ENCODE measurements around the gene CYP8B1. TPM values are rescaled to one million over a fixed set of nuclear protein-coding genes. Genes with fewer than 3 reads are reported as not detected.

CYP8B1 gene
- total RNA-seq, 1 donor = not detected

DNA sequence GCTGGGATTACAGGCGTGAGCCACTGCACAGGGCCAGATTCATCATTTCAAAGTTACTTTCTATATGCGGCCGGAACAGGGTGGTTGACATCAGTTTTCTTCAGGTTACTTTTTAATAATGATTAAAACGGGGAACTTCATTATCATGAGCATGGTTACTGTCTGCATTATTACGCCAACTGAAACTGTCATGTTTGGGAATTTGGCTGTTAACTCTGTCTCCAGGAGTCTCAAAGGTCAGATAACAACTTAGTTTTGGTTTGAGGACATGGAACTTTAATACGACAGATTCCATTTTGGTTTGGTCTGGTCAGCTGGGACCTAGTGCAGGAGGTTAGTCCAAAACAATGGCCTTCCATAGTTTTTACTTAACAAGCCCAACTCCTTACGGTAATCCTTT lies 8.5 kb downstream of the CYP8B1 start:
- Histone ChIP-seq H4K20me1 (ENCODE audit: insufficient read depth, low read length) (no peaks in the 10 kb centered on the region), H3K79me2 (ENCODE audit: insufficient read depth, low read length) (no peaks in the 10 kb centered on the region), H2AFZ (ENCODE audit: low read length) (no peak overlapping the region), H3K36me3 (ENCODE audit: insufficient read depth, low read length) (no peaks in the 10 kb centered on the region), H3K9me3 (ENCODE audit: low read depth, low read length) (no peaks in the 10 kb centered on the region), H3K4me3 (ENCODE audit: insufficient read depth, low read length) (no peak overlapping the region), H3K4me2 (ENCODE audit: insufficient read depth, low read length) (no peak overlapping the region), H3K27ac (ENCODE audit: low read depth, low read length) (no peak overlapping the region), H3K4me1 (ENCODE audit: insufficient read depth, low read length) (no peaks in the 10 kb centered on the region), H3K27me3 (ENCODE audit: insufficient read depth, low read length) (no peaks in the 10 kb centered on the region)
- DNase-seq (ENCODE audit: insufficient read length, low spot score, missing footprints) = no peak
- TF ChIP-seq, protein P1, sequence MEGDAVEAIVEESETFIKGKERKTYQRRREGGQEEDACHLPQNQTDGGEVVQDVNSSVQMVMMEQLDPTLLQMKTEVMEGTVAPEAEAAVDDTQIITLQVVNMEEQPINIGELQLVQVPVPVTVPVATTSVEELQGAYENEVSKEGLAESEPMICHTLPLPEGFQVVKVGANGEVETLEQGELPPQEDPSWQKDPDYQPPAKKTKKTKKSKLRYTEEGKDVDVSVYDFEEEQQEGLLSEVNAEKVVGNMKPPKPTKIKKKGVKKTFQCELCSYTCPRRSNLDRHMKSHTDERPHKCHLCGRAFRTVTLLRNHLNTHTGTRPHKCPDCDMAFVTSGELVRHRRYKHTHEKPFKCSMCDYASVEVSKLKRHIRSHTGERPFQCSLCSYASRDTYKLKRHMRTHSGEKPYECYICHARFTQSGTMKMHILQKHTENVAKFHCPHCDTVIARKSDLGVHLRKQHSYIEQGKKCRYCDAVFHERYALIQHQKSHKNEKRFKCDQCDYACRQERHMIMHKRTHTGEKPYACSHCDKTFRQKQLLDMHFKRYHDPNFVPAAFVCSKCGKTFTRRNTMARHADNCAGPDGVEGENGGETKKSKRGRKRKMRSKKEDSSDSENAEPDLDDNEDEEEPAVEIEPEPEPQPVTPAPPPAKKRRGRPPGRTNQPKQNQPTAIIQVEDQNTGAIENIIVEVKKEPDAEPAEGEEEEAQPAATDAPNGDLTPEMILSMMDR (IDR thresholded peaks at IDR 0.05; ENCODE audit: extremely low read depth, low read depth, low read length) = no peak

DNA sequence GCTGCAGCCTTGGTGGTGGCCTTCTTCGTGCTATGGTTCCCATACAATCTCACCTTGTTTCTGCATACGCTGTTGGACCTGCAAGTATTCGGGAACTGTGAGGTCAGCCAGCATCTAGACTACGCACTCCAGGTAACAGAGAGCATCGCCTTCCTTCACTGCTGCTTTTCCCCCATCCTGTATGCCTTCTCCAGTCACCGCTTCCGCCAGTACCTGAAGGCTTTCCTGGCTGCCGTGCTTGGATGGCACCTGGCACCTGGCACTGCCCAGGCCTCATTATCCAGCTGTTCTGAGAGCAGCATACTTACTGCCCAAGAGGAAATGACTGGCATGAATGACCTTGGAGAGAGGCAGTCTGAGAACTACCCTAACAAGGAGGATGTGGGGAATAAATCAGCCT lies 10.4 kb downstream of the CYP8B1 start:
- H3K36me3 ChIP-seq (ENCODE audit: insufficient read depth, low read length) = no peaks in the 10 kb centered on the region

DNA sequence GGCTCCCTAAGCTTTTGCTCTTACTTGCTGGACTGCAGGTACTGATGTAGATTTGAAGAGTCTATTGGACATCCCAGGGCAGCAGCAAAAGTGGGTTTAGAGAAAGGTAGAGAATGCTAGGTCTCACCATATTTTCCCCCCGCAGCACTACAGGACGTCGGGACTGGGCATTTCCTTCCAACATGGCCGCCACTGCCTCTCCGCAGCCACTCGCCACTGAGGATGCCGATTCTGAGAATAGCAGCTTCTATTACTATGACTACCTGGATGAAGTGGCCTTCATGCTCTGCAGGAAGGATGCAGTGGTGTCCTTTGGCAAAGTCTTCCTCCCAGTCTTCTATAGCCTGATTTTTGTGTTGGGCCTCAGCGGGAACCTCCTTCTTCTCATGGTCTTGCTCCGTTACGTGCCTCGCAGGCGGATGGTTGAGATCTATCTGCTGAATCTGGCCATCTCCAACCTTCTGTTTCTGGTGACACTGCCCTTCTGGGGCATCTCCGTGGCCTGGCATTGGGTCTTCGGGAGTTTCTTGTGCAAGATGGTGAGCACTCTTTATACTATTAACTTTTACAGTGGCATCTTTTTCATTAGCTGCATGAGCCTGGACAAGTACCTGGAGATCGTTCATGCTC lies 11.2 kb downstream of the CYP8B1 start:
- H3K4me3 ChIP-seq (ENCODE audit: insufficient read depth, low read length) = no peak overlapping the region
- peak; percentile 11 for DNase-seq (ENCODE audit: insufficient read length, low spot score, missing footprints)
- no peaks in the 10 kb centered on the region for H3K4me1 ChIP-seq (ENCODE audit: insufficient read depth, low read length)
- H3K36me3 ChIP-seq (ENCODE audit: insufficient read depth, low read length) = no peaks in the 10 kb centered on the region
- no peaks in the 10 kb centered on the region for H3K27me3 ChIP-seq (ENCODE audit: insufficient read depth, low read length)
- TF ChIP-seq, protein P1 (IDR thresholded peaks at IDR 0.05; ENCODE audit: extremely low read depth, low read depth, low read length) = no peak
- no peak overlapping the region for H3K4me2 ChIP-seq (ENCODE audit: insufficient read depth, low read length)
- H2AFZ ChIP-seq (ENCODE audit: low read length) = no peak overlapping the region
- no peaks in the 10 kb centered on the region for H3K9me3 ChIP-seq (ENCODE audit: low read depth, low read length)
- no peak overlapping the region for H3K27ac ChIP-seq (ENCODE audit: low read depth, low read length)
- no peaks in the 10 kb centered on the region for H4K20me1 ChIP-seq (ENCODE audit: insufficient read depth, low read length)
- H3K79me2 ChIP-seq (ENCODE audit: insufficient read depth, low read length) = no peaks in the 10 kb centered on the region

More for the DNA sequence above, 10.4 kb downstream of the CYP8B1 start:
- Histone ChIP-seq H3K79me2 (ENCODE audit: insufficient read depth, low read length) (no peaks in the 10 kb centered on the region), H4K20me1 (ENCODE audit: insufficient read depth, low read length) (no peaks in the 10 kb centered on the region), H3K9me3 (ENCODE audit: low read depth, low read length) (no peaks in the 10 kb centered on the region), H3K4me1 (ENCODE audit: insufficient read depth, low read length) (no peaks in the 10 kb centered on the region), H3K27me3 (ENCODE audit: insufficient read depth, low read length) (no peaks in the 10 kb centered on the region), H3K27ac (ENCODE audit: low read depth, low read length) (no peak overlapping the region), H2AFZ (ENCODE audit: low read length) (no peak overlapping the region), H3K4me2 (ENCODE audit: insufficient read depth, low read length) (no peak overlapping the region), H3K4me3 (ENCODE audit: insufficient read depth, low read length) (no peak overlapping the region)
- peak; percentile 15 for DNase-seq (ENCODE audit: insufficient read length, low spot score, missing footprints)
- TF ChIP-seq, protein P1 (IDR thresholded peaks at IDR 0.05; ENCODE audit: extremely low read depth, low read depth, low read length) = no peak

DNA sequence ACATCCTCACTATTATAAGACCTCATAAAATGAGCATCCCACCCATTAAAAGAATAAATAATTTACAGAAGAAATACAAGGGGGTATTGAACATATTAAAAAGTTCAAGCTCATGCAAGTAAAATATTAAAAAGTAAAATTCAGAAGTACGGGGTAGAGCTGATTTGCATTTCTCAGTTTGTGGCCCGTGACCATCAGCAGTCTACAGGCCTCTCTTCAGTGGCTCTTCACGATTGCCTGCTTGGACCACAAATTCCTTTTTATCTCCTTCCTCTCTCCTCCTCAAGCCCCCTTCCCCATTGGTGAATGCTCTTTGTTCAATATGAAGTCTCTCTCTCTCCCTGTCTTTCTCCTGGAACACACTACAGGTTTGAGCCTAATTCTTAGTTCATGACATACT lies 19.1 kb downstream of the CYP8B1 start:
- peaks cover 14% of the 10 kb centered on the region for H3K27me3 ChIP-seq (ENCODE audit: insufficient read depth, low read length)
- H3K4me2 ChIP-seq (ENCODE audit: insufficient read depth, low read length) = no peak overlapping the region
- no peak overlapping the region for H3K4me3 ChIP-seq (ENCODE audit: insufficient read depth, low read length)
- H3K9me3 ChIP-seq (ENCODE audit: low read depth, low read length) = no peaks in the 10 kb centered on the region
- H4K20me1 ChIP-seq (ENCODE audit: insufficient read depth, low read length) = no peaks in the 10 kb centered on the region
- H3K4me1 ChIP-seq (ENCODE audit: insufficient read depth, low read length) = no peaks in the 10 kb centered on the region
- H2AFZ ChIP-seq (ENCODE audit: low read length) = no peak overlapping the region
- H3K36me3 ChIP-seq (ENCODE audit: insufficient read depth, low read length) = no peaks in the 10 kb centered on the region
- no peak for DNase-seq (ENCODE audit: insufficient read length, low spot score, missing footprints)
- no peaks in the 10 kb centered on the region for H3K79me2 ChIP-seq (ENCODE audit: insufficient read depth, low read length)
- TF ChIP-seq, protein P1 (IDR thresholded peaks at IDR 0.05; ENCODE audit: extremely low read depth, low read depth, low read length) = no peak
- no peak overlapping the region for H3K27ac ChIP-seq (ENCODE audit: low read depth, low read length)
